ENCODE data around the gene ALAS1. TPM values are rescaled to one million over a fixed set of nuclear protein-coding genes. Genes with fewer than 3 reads are reported as not detected.

Gene ALAS1
- total and polyA plus RNA-seq, 2 of the 13 experiments (the other 11 are each of a cell fraction or from before 2014, with no cell fraction given), result 36.0 to 43.2 TPM

- TF ChIP-seq TEAD3 (CRISPR knock-in tag; optimal IDR thresholded peaks at IDR 0.05; ENCODE audit: borderline replicate concordance), result peak; percentile 94
- no peak for TF ChIP-seq MBNL3 (CRISPR knock-in tag; conservative IDR thresholded peaks at IDR 0.05)
- TF ChIP-seq GABPB1 (CRISPR knock-in tag; IDR thresholded peaks at IDR 0.05), result no peak; the same call in 1 of the 2 replicates
- TF ChIP-seq ZBTB7A (CRISPR knock-in tag; IDR thresholded peaks at IDR 0.05), result peak; percentile 98
- TF ChIP-seq ARHGAP35 (CRISPR knock-in tag; IDR thresholded peaks at IDR 0.05; ENCODE audit: borderline replicate concordance), result no peak
- no peak for TF ChIP-seq SRSF9 (IDR thresholded peaks at IDR 0.05; ENCODE audit: borderline replicate concordance, insufficient read depth, low read depth, low read length, poor library complexity, severe bottlenecking)
- TF ChIP-seq ZNF235 (CRISPR knock-in tag; IDR thresholded peaks at IDR 0.05; ENCODE audit: borderline replicate concordance), result no peak
- TF ChIP-seq ZFP36L1 (CRISPR knock-in tag; IDR thresholded peaks at IDR 0.05), result no peak
- no peak for TF ChIP-seq HOMEZ (CRISPR knock-in tag; IDR thresholded peaks at IDR 0.05; ENCODE audit: low read depth)
- TF ChIP-seq ZNF451 (CRISPR knock-in tag; IDR thresholded peaks at IDR 0.05), result no peak
- no peak for TF ChIP-seq ZNF780A (CRISPR knock-in tag; IDR thresholded peaks at IDR 0.05)
- TF ChIP-seq HNF1B (CRISPR knock-in tag; IDR thresholded peaks at IDR 0.05), result 0 out of 2 replicates have a peak, but pooled peaks have one; percentile 47
- TF ChIP-seq PAWR (CRISPR knock-in tag; IDR thresholded peaks at IDR 0.05; ENCODE audit: borderline replicate concordance), result no peak
- no peak for TF ChIP-seq RFXANK (CRISPR knock-in tag; IDR thresholded peaks at IDR 0.05)
- no peak for TF ChIP-seq HNRNPK (IDR thresholded peaks at IDR 0.05; ENCODE audit: low read depth, low read length, poor library complexity, severe bottlenecking)
- 0 out of 2 replicates have a peak, but pooled peaks have one; percentile 26 for TF ChIP-seq ZNF572 (CRISPR knock-in tag; IDR thresholded peaks at IDR 0.05)
- no peak for TF ChIP-seq ZNF619 (CRISPR knock-in tag; IDR thresholded peaks at IDR 0.05)
- TF ChIP-seq ZNF549 (CRISPR knock-in tag; IDR thresholded peaks at IDR 0.05), result no peak
- no peak for TF ChIP-seq ZFP62 (CRISPR knock-in tag; IDR thresholded peaks at IDR 0.05)
- no peak for TF ChIP-seq SRF (IDR thresholded peaks at IDR 0.05; ENCODE audit: low read depth, low read length)
- peak; percentile 25; the same call in 1 of the 2 replicates for TF ChIP-seq ZNF124 (CRISPR knock-in tag; IDR thresholded peaks at IDR 0.05)
- TF ChIP-seq ATM (IDR thresholded peaks at IDR 0.05; ENCODE audit: borderline replicate concordance), result no peak
- no peak for TF ChIP-seq EHMT2 (IDR thresholded peaks at IDR 0.05; ENCODE audit: borderline replicate concordance, low read depth, low read length)
- TF ChIP-seq ZNF101 (CRISPR knock-in tag; IDR thresholded peaks at IDR 0.05; ENCODE audit: borderline replicate concordance, low read depth), result 0 out of 2 replicates have a peak, but pooled peaks have one; percentile 45
- TF ChIP-seq ZNF468 (CRISPR knock-in tag; IDR thresholded peaks at IDR 0.05), result no peak
- no peak for TF ChIP-seq MYNN (CRISPR knock-in tag; IDR thresholded peaks at IDR 0.05; ENCODE audit: low read depth)
- TF ChIP-seq JUN (CRISPR knock-in tag; IDR thresholded peaks at IDR 0.05), result peak; percentile 29; the same call in 1 of the 2 replicates
- TF ChIP-seq CREB1 (IDR thresholded peaks at IDR 0.05), result peak; percentile 69
- 0 out of 2 replicates have a peak, but pooled peaks have one; percentile 34 for TF ChIP-seq CREB1 (CRISPR knock-in tag; IDR thresholded peaks at IDR 0.05)
- no peak for TF ChIP-seq IKZF4 (CRISPR knock-in tag; IDR thresholded peaks at IDR 0.05; ENCODE audit: borderline replicate concordance, low read depth, not compliant biosample characterization)
These were observed 20.8 kb upstream of the ALAS1 start (continued) for GRCh38 chr3:52176951-52177700.

All from HepG2 (cell line).